EL (cell line): ENCODE data around the gene ERMARD.

Experiments used
- DNase-seq: peaks from one replicate; pipeline ENCODE4 v3.0.0-alpha.2; 2016

The ERMARD gene

DNA sequence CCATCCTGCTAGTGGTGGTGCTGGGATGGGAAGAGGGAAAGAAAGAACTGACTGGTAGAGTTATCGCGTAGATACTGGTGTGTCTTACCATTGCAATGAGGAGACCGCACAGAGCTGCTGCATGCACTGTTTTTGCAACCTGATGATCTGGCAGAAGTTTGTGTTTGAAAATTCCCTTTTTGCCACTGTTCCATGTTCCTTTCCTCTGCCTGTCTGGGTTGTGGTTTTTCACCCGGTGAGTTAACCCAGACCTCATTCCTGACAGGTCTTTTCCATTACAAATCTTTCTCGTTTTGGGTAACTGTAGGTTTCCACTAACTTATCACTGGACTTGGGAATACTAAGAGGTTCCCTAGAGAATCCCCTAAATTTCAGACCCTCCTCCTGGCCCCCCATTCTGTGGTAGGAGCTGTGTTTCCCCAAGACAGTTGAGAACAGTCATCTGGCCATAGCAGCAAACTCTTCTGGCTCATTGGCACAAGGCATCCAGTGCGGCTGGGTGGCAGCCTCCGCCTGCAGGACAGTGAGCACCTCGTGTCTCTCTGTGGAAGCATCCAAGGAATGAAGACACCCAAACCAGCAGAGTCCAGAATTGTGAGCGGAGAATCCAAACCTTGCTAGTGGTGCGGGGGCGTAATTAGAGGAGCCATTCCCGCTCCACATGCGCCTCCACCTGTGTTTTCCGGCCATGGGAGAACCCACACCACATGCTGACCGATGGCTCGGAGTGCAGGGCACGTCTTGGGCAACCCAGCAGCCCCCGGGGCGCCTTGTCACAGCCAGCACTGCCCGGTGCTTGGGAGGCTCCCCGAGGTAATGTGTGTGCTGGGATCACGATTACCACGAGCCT, 32.8 kb downstream of the ERMARD start:
- no peak for DNase-seq

DNA sequence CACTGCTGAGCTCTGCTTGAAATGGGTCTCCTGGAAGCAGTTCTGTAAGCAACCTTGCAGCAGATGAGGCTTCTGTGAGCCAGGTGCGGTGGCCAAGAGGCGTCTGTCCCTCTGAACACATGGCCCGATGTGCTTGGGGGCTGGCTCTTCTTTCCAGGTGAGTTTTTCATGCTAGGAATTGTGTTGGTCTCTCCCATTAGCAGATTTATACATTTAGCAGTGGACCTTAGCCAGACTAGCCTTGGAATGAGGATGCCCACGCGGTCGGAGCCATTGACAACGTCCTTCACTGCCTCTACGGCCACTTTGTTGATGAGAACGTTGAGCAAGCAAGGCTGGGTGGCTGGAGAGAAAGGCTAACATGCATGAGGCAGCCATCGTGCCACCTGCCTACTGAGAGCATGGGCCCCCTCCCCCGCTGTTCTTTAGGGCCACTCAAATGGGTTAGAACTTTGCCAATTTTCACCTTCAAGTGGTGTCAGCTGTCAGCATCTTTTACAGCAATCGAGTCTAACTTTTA, 33.5 kb downstream of the ERMARD start:
- no peak for DNase-seq

DNA sequence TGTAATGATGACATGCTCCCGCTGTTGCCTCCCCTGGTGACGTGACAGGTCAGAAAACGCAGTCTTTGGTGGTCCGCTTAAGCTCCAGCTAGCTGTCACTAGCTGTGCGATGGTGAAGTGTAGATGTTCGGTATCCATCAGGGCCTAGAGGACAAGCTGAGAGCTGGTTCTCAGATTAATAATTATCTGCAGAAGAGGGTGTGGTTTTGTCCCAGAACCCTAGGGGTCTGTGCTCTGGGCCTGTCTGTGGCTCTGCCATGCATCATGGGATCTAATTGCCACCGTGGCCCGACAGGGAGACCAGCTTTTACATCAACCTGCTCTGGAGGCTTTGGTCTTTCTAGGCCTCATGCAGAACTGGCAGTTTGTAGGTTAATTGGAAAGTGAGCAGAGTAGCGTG, 34.1 kb downstream of the ERMARD start:
- DNase-seq, result no peak

DNA sequence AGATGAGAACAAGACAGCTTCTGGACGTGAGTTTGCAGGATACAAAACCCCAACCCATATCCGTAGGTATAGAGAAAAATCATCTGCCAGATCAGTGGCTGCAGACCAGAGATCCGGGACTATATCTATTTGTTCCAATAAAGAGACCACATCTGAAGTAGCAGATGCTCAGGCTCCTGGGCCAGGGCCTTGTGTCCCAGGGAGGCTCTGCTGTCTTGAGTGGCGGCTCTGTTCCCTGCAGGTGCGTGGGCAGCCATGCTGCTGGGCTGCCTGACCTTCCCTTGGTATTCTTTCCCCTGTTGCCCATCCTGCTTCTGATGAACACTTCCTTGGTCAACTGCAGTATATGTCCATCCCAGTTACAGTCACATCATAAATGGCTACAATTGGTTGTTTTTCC, 34.9 kb downstream of the ERMARD start:
- no peak for DNase-seq

DNA sequence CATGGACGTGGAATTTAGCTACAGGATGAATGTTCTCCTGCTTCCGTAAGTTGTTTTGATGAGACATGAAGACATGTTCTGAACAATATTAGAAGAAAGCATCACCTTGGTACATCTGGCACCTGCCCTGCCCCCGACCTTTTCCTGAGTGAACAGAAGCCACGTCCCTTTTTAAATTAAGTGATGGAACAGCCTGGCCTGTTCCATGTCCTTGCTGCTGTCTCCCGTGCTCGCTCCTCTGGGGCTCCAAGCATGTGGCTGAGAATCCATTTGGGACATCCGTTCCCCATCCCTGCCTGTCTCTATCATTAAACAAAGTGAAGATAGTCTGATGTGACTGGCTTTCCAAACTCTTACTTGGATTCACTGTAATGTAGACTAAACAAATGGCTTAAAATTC, 36.4 kb downstream of the ERMARD start:
- no peak for DNase-seq

DNA sequence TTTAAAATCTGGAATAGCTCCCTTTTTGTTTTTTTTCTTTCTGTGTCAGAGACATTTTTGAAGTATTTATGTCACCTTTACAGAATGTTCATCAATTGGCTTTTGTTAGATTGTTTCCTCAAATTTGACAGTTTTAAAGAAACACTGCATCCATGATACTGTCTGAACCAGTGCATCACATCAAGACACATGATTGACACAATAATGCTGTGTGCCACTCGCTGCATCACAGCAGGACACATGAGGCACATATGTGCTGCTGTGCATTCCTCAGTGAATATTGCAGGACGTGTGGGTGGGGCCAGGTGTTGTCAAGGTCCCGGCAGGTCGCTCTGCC, 37.4 kb downstream of the ERMARD start:
- DNase-seq, result no peak

DNA sequence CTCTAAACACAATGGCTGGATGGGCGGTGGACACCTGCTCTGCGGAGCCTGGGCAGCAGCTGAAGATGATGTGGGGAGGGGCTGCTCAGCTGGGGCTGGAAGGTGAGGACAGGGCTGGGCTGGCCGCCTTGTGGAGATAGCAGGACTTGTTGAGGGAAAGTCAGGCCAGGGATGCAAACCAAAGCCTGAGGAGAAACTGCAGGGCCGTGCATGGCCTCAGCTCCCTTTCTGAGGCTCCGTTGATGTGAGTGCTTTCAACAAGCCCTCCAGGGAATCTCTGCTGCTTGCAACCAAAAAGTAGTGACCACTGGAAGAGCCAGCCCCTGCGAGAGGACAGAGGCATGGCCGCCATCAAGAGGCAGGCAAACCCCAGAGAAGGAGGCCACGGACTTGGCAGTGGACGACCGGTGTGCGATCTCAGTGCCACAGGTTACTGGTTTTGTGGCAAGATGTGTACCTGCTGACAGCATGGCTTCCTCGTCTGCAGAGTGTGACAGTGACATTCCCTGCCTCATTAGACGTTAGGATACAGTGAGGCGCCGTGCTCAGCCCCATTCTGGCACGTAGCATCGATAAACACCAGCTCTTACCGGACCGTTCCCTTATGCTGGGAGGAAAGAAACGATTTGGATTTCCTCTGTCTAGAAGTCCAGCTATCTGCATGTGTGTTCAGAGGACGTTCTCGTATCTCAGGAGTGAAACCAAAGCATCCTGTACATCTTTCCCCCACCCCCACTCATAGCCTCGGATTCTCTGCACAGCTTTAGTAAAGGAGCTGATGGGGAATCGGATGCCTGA, 37.9 kb downstream of the ERMARD start:
- no peak for DNase-seq

DNA sequence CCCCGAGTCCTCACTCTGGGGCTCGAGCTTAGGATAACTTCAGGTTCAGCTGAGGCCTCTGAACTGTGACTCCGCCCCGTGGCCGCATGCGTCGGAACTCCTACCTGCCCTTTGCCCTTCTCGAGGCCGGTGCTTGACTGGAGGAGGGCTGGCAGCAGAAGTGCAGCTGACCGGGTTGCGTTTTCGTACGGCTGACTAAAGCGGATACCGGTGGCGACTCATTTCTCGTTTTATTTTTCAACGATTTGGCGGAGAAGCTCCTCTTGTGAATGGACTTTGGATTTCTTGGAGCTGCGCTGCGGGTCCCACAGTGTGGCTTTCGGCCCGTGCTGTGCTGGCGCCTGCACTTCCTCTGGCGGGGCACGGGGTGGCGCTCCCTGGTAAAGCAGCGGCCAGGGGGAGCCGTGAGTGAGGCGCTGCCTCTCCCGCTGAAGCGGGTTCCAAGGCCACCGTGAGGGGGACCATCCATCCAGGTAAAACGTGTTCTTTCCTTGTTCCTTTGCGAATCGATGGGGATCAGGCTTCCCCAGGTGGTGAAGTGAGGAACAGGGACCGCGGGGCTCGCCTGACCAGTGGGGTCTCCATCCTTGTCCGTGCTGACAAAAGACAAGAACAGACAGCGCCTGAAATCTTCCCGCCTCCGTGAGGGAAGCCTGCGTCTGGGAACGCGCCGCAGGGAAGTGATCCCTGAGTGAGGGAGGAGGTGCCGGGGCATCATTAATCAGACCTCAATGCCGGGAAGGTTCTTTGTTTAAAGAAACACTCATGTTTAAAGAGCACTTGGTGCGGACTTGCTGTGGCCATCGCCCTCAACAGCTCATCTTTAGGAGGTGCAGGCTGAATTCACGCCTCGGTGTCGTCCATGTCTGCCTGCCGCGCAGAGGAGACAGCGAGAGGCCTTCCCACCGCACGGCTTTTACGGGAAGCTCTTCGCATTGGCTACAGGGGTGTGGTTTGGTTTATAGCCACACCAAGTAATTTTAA, 38.8 kb downstream of the ERMARD start:
- DNase-seq, result peak; percentile 83

DNA sequence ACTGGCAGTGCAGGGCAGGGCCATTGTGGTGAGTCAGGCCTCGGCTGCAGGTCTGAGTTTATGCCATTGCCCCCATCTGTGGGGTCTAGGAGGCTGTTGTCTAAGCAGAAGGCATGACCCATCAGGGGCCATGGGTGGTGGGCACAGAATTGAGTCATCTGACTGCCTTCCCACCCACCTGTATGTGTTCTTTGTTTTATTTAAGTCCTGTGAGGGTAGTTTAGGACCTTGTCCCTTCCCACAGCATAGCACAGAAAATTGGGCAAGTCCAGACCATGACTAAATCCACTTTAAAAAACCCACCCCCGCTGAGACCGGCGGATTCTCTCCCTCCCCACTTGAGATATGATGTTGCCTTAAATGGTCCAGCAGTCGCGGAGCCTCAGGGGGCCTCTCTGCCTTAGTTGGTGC, 40.3 kb downstream of the ERMARD start:
- DNase-seq, result no peak

DNA sequence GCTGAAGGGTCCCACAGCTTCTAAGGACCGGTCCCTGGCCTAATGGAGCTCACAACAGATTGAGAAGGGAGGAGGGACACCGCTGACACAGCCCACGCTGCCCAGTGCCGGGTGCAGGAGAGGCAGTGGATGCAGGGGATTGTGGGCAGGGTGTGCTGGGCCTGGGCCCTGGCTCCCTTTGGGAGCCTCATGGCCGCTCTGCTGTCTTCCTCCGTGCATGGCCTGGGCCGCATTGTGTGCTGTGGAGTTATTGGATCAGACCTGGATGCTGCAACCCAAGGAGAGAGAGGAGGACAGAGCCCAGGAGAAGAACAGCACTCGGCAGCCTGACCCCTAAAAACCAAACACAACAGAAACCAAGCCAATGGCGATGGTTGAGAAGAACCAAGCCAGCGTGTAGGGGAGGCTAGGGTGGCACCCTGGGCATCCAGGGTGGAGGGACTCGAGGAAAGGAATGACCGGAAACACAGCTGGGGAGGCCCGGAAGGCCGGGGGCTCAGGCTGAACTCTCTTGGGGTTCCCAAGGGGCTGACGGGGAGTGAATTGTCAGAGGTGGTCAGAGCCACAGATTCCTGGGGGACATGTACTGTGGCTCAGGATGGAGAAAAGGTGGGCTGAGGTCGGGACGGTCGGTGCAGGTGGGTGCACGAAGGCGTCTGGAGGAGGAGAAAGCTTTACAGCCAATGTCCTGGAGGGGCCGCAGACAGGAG, 41.0 kb downstream of the ERMARD start:
- no peak for DNase-seq

DNA sequence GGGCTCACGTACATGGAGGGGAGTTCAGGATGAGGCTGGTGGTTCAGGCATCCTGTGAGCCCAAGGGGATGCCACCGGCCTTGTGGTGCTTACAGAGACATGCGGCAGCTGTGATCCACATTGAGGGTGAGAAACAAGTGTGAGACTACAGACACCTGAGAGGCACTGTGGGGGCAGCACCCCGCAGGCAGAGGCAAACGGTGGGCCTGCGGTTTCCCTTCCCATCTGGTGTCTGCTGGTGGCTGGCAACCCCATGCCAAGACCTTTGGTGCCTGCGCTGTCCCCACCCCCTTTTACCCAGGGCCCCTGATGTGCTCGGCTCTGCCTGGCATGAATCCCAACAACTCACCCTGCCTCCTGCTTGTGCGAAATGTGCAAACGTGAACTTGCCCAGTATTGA, 42.0 kb downstream of the ERMARD start:
- DNase-seq, result no peak

DNA sequence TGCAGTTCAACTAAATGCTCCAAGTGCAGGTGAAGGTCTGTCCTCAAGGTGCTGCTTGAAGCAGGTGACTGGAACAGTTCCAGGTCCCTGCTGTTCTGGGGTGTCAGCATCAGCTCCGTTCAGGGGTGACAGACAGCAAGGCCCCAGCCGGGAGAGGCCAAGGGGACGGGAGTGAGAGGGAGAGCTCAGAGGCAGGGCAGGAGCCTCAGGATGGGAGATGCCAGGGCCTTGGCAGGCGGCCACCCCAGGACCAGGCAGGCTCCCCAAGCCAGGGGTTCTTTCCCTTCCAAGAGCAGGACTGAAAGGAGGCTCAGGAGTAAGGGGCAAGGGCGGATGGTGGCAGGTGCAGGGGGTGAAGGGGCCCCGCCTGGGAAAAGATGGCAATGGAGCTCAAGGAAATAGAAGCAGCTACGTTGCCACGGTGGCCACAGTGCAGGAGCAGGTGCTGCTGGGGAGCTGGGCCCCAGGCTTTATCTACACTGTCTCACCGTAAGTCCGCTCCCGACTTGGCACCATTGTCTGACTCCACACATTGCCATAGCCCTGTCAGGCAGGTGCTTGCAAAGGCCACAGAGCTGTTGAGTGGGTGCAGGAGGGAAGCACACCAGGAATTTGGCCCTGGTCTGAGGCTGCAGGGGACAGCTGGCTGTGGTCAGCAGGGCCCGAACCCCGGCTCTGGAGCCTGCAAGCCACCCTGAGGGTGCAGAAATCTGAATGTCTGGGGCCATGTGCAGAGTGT, 43.1 kb downstream of the ERMARD start:
- DNase-seq, result no peak

DNA sequence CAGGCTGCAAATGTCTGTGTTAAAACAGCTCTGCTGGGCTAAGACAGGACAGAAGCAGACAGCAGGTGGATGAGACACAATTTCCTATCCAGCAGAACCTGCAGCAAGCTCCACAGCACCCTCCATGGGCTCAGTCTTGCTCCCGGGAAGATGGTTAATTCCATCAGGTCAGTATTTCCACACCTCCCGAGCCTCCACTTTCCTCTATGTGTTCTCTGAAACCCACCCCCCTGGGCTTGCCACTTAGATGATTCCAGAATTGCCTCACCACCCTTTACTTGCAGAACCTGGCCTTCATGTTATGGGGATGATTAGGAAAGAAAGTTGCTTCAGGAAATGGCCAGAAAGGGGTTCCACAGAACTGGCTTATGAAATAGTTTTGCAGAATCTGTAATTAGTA, 43.8 kb downstream of the ERMARD start:
- DNase-seq, result no peak

DNA sequence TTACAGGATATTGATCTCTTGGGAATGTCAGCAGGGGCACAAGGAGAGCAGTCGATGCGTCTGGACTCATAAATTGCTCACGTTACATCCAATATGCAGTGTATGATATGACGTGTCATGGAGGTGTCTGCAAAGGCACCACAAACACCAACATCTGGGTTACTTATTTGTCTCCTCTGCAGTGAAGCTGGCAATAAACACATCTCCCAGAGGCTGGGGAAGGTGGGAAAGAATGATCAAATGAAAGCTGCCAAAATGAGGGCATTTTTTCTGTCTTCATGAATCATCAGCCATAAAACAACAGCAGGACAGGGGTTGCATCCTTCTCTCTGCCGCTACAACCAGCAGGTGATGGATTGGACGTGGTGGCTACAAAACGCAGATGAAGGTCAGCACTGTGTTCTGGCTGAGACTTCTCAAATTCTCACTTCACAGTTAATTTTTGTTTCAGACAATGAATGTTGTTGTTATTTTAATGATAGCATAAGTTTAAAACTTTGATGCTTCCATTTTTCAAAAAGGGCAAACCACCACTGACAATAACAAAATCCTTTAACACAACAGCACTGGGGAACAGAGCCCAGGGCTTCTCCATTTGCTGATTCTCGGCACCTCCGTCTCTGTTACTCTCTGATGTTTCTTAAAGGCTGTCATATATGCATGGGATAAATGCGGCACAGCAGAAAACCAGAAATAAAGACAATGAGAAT, 47.5 kb downstream of the ERMARD start:
- DNase-seq, result no peak

DNA sequence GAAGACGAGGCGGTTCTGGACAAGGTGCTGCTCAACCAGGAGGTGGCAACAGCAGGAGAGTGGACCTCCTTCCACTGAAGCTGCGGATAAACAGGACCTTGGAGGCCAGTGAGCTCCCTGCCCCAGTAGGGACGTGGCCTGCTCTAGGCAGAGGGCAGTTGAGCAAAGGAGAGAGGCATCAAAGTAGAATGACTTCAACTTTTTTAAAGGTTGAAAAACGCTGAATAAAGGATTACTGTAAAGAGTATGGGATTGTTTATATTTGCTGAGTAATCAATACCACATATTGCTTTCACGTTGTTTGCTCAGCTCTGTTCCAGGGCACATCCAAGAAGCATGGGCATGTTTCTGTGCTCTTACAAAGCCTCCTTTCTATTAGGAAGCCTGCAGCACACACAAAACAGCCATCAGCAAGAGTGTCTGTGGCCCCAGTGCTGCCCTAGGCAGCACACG, 48.1 kb downstream of the ERMARD start:
- no peak for DNase-seq

DNA sequence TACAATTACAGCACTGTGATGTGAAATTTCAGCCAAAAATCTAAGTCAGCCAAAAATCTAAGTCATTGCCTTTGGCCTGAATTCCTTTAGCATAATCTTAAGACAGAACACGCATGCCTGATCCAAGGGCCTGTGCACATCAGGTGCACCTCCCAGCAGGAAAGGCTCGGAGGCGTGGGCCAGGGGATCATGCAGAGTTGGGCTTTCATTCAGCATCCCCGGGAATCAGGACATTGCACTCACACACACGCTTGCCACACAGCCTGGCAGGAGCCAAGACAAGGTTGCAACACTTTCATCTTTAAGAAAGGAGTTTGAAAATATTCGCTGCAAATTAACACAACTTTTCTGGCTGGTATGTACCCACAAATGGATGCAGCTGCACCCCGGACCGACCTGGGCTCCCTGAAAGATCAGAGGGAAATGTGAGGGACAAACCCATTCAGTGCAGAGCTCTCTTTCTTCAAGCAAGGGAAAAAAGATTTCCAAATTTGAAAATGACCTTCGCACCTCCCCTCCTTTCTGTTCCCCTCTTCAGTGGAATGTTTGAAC, 48.8 kb downstream of the ERMARD start:
- no peak for DNase-seq

DNA sequence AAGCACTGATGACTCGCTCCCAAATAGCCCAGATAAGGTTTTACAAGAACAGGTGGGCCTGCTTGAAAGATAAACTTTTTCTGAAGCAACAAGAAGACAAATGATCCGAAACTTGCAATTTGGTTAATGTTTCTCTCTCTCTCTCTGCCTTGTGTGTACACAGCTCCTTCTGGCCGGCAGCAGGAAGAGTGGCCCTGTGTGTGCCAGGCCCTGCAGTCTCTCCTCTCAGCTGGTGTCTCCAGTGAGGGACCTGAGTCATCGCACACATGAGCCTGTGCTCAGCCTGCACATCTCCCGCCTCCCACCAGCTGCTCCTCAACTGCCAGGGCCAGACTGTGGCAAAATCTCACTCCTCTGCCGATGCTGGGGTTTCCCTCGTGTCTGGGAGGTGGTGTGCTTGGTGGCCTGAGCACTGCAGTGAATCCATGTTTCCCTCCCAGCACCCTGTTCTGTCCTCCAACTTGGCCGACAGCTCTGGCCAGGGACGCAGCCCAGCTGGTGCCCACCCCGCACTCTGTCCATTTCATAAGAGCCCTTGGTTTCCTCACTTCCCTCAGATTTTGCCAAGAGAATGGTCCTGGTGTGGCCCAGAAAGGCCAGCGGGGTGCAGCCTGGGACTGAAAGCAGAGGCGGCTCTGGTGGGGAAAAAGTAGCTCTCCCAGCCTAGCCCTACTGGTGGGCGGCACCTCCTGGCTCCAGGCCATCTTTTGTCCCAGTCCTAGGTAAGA, 49.4 kb downstream of the ERMARD start:
- DNase-seq, result peak; percentile 68

DNA sequence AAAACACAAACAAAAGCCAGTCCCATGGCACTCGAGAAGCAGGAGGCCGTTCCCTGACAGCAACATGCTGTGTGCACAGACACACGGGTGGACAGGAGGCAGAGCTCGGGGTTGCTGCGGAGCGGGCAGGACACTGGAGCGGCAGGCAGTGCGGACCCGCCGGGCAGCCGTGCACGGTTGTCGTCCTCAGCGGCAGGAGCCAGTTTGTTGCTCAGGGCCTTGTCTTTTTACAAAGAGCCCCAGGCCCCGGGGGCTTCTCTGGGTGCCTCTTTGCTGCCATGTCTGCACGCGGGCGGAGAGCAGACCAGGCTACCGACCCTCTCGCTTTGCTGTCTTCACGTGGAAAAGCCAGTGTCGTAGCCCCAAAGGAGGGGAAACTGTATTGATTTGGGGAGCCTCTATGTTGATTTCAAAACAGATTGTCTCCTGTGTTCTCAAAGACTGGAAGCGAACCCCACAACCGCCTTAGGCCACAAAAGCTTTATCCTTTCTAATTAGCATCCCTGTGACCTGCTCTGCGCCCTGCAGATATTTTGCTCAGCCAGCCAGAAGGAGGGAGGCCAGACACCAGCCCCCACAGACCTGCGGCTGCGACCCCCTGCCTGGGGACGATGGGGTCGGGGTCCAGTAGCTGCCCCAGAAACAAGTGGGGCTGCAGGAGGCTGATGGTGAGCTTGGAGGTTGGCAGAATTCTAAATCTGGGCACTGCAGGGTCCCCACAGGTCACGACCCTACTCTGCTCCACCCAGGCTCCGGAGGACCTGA, 50.2 kb downstream of the ERMARD start:
- DNase-seq, result no peak

DNA sequence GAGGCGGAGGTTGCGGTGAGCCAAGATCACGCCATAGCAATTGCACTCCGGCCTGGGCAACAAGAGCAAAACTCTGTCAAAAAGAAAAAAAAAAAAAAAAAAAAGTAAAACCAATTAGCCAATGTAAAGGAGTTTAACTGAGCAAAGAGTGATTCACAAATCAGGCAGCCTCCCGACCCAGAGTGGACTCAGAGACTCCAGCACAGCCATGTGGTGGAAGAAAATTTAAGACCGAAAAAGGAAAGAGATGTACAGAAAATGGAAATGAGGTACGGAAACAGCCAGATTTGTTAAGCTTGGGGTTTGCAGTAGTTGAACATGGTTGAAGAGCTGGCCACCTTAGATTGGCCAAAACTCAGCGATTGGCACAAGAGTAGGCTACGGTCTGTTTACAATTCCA, 51.4 kb downstream of the ERMARD start:
- no peak for DNase-seq
